A549 (cell line): Measurements from ENCODE around the gene PBX1. TPM values are rescaled to one million over a fixed set of nuclear protein-coding genes. Genes with fewer than 3 reads are reported as not detected.

Experiments used
- ATAC-seq, 2 experiments: fragments of 200-7000 bp in 1 of 2; fragments of >200 bp in 1 of 2; cut with Nextera tagmentation in 1 of 2; cut with Tn5 transposase in 1 of 2; 3 replicates each; pipeline versions ENCODE4 v1.8.0 to v1.9.1; 2018 to 2020; ENCODE audit warnings: mild to moderate bottlenecking in 1 of 2, moderate library complexity in 1 of 2
- CTCF ChIA-PET: fragments of 300-600 bp; sonication (Branson Sonifier 250); formaldehyde crosslinking; extraction: SDS; loops from one replicate; lab custom pipeline; 2021; ENCODE audit warnings: antibody characterized with exemption, inconsistent platforms; lab: Yijun Ruan, JAX
- POLR2A ChIA-PET: fragments of 350-600 bp; formaldehyde crosslinking; extraction: SDS; loops from one replicate; lab custom pipeline; 2021; ENCODE audit warnings: antibody characterized with exemption, inconsistent platforms; lab: Yijun Ruan, JAX
- DNase-seq, 2 experiments: peaks; one replicate each; pipeline versions ENCODE4 v3.0.0 to v3.0.0-alpha.2; 2011 to 2016; ENCODE audit warnings: low read depth in 1 of 2, low spot score in 1 of 2
- FAIRE-seq: peaks from 2 replicates; lab custom pipeline; 2011; peaks lifted over from hg19 to GRCh38; lab: Jason Lieb, UNC
- H3K27ac ChIP-seq, 2 experiments: fragments of >200 bp; sonication (Bioruptor Twin); formaldehyde crosslinking; 3 replicates each; pipeline ENCODE4 v1.5.1; 2016 to 2017
- H3K4me1 ChIP-seq: fragments of >200 bp; sonication (Bioruptor Twin); formaldehyde crosslinking; 3 replicates; pipeline ENCODE4 v1.6.1; 2016
- H3K4me2 ChIP-seq: fragments of >200 bp; sonication (Bioruptor Twin); formaldehyde crosslinking; 3 replicates; pipeline ENCODE4 v1.6.1; 2016
- H3K4me3 ChIP-seq: fragments of >200 bp; sonication (Bioruptor Twin); formaldehyde crosslinking; 3 replicates; pipeline ENCODE4 v1.5.1; 2016
- H3K9me3 ChIP-seq: fragments of >200 bp; sonication (Bioruptor Twin); formaldehyde crosslinking; 3 replicates; pipeline ENCODE4 v1.6.1; 2016
- BHLHE40 ChIP-seq: IDR thresholded peaks from 2 replicates; pipeline ENCODE4 v1.6.1; 2012; ENCODE audit warnings: low read depth, low read length, inconsistent platforms
- CEBPB ChIP-seq, 2 experiments: fragments of >200 bp in 1 of 2; sonication (Bioruptor Twin) in 1 of 2; formaldehyde crosslinking in 1 of 2; IDR thresholded peaks; 2 replicates each; pipeline ENCODE4 v1.6.1; 2012 to 2016
- CHD2 ChIP-seq: fragments of 150-350 bp; IDR thresholded peaks from 2 replicates; pipeline ENCODE4 v1.6.1; 2014; ENCODE audit warnings: low read length; ENCODE audit not compliant: partially characterized antibody
- CHD4 ChIP-seq: fragments of 200-600 bp; sonication (generic); IDR thresholded peaks from 2 replicates; pipeline ENCODE4 v1.6.1; 2016; ENCODE audit warnings: antibody characterized with exemption, mild to moderate bottlenecking, borderline replicate concordance
- EHMT2 ChIP-seq: fragments of 200-600 bp; sonication (generic); IDR thresholded peaks from 2 replicates; pipeline ENCODE4 v1.6.1; 2016; ENCODE audit warnings: antibody characterized with exemption, low read depth, mild to moderate bottlenecking, moderate library complexity
- ESRRA ChIP-seq: fragments of 150-350 bp; IDR thresholded peaks from 2 replicates; pipeline ENCODE4 v1.6.1; 2014; ENCODE audit warnings: mild to moderate bottlenecking, low read length, borderline replicate concordance
- FOSB ChIP-seq: fragments of 250-450 bp; sonication (Bioruptor Pico); IDR thresholded peaks from 2 replicates; pipeline ENCODE4 v1.5.0; 2020; ENCODE audit warnings: mild to moderate bottlenecking, moderate library complexity
- FOXS1 ChIP-seq: fragments of 250-450 bp; sonication (Bioruptor Pico); IDR thresholded peaks from 2 replicates; pipeline ENCODE4 v1.5.0; 2020; ENCODE audit warnings: mild to moderate bottlenecking, moderate library complexity
- HOXA7 ChIP-seq: fragments of 250-450 bp; sonication (Bioruptor Pico); IDR thresholded peaks from 2 replicates; pipeline ENCODE4 v1.5.0; 2020; ENCODE audit warnings: mild to moderate bottlenecking, moderate library complexity
- HOXB13 ChIP-seq: fragments of 250-450 bp; sonication (Bioruptor Pico); IDR thresholded peaks from 2 replicates; pipeline ENCODE4 v1.5.0; 2020; ENCODE audit warnings: low read depth, mild to moderate bottlenecking, moderate library complexity
- JUNB ChIP-seq: fragments of >200 bp; sonication (Bioruptor Twin); formaldehyde crosslinking; IDR thresholded peaks from 2 replicates; pipeline ENCODE4 v1.6.1; 2016
- KDM5A ChIP-seq: fragments of 200-600 bp; sonication (generic); IDR thresholded peaks from 2 replicates; pipeline ENCODE4 v1.6.1; 2016; ENCODE audit warnings: antibody characterized with exemption, mild to moderate bottlenecking
- NR3C1 ChIP-seq: fragments of >200 bp; sonication (Bioruptor Twin); formaldehyde crosslinking; IDR thresholded peaks from 3 replicates; pipeline ENCODE4 v1.6.1; 2017
- PHF8 ChIP-seq: fragments of 200-600 bp; sonication (generic); IDR thresholded peaks from 2 replicates; pipeline ENCODE4 v1.6.1; 2016; ENCODE audit warnings: low read depth, mild to moderate bottlenecking, antibody characterized with exemption, moderate library complexity, borderline replicate concordance
- POLR2A ChIP-seq: IDR thresholded peaks from 2 replicates; pipeline ENCODE4 v1.6.1; 2012; ENCODE audit warnings: mild to moderate bottlenecking, low read length
- RAD21 ChIP-seq, 2 experiments: fragments of >200 bp in 1 of 2; sonication (Bioruptor Twin) in 1 of 2; formaldehyde crosslinking in 1 of 2; IDR thresholded peaks in 1 of 2; conservative IDR thresholded peaks in 1 of 2; 2 replicates in 1 of 2; 3 replicates in 1 of 2; pipeline ENCODE4 v1.6.1; 2012 to 2018; ENCODE audit warnings: inconsistent platforms in 1 of 2
- RFX5 ChIP-seq: fragments of 450-650 bp; IDR thresholded peaks from 2 replicates; pipeline ENCODE4 v1.7.1; 2014; ENCODE audit warnings: antibody characterized with exemption, mild to moderate bottlenecking, moderate library complexity
- RNF2 ChIP-seq: fragments of 200-600 bp; sonication (generic); IDR thresholded peaks from 2 replicates; pipeline ENCODE4 v1.6.1; 2016; ENCODE audit warnings: low read depth, mild to moderate bottlenecking, antibody characterized with exemption, moderate library complexity, borderline replicate concordance
- SMC3 ChIP-seq: fragments of >200 bp; sonication (Bioruptor Twin); formaldehyde crosslinking; IDR thresholded peaks from 3 replicates; pipeline ENCODE4 v1.6.1; 2018; ENCODE audit warnings: inconsistent platforms
- TP53 ChIP-seq: fragments of 250-450 bp; sonication (Bioruptor Pico); IDR thresholded peaks from 2 replicates; pipeline ENCODE4 v1.5.0; 2021; ENCODE audit warnings: mild to moderate bottlenecking, moderate library complexity
- ZSCAN20 ChIP-seq: fragments of 250-450 bp; sonication (Bioruptor Pico); IDR thresholded peaks from 2 replicates; pipeline ENCODE4 v1.8.0; 2022; ENCODE audit warnings: mild to moderate bottlenecking, moderate library complexity
- WGBS: methylation state at CpG from one replicate; pipeline ENCODE4 v1.1.6; 2017; ENCODE audit errors: missing lambda C conversion rate; 5-methylcytosine and 5-hydroxymethylcytosine counted together
- polyA plus RNA-seq, 4 experiments: library from polyadenylated mRNA; depleted of rRNA in 3 of 4; stranded (reverse); fragments of >200 nt; fragmentation: RNase III in 1 of 4; extraction: RNeasy Plus Mini Kit Qiagen cat#74134 plus additional on column Dnase treatment in 1 of 4; gene quantifications; 2 replicates in 3 of 4; 3 replicates in 1 of 4; pipeline ENCODE4 v1.2.3, GENCODE V29; 2011 to 2017
- TF ChIP-seq, protein P1 (sequence below): fragments of >200 bp; sonication (Bioruptor Twin); formaldehyde crosslinking; IDR thresholded peaks from 3 replicates; pipeline ENCODE4 v1.6.1; 2016
- TF ChIP-seq, protein P2 (sequence below): fragments of 150-350 bp; IDR thresholded peaks from 2 replicates; pipeline ENCODE4 v1.6.1; 2014; ENCODE audit warnings: low read depth, mild to moderate bottlenecking, low read length
- TF ChIP-seq, protein P3 (sequence below): fragments of 250-450 bp; sonication (Bioruptor Pico); IDR thresholded peaks from 2 replicates; pipeline ENCODE4 v1.5.0; 2020; ENCODE audit warnings: low read depth, mild to moderate bottlenecking, moderate library complexity
- TF ChIP-seq, protein P4 (sequence below): fragments of 450-650 bp; IDR thresholded peaks from 2 replicates; pipeline ENCODE4 v1.6.1; 2014; ENCODE audit warnings: antibody characterized with exemption

PBX1 gene
- polyA plus RNA-seq, 2 of the 4 experiments (the other 2 are of a cell fraction), result 47.8 to 61.5 TPM

DNA sequence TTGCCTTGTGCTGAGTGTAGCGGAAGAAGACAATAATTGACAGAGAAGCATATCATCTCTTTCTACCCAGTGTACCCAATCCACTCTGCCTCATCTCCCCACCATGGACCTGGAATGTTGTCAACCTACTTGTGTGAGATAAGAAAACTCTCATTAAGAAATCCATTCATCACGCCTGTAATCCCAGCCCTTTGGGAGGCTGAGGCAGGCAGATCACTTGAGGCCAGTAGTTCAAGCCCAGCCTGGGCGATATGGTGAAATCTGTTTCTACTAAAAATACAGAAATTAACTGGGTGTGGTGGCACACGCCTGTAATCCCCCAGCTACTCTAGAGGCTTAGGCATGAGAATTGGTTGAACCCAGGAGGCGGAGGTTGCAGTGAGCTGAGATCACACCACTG, 209.6 kb downstream of the PBX1 start:
- 82% methylated on average over 5 of the region's 5 CpGs for WGBS
- ChIA-PET POLR2A (no interaction called here), CTCF (no interaction called here)
- FAIRE-seq, result no peak
- H3K4me2 ChIP-seq, result no peak overlapping the region
- H3K4me3 ChIP-seq, result no peak overlapping the region
- H3K27ac ChIP-seq, result peak overlapping the region; percentile 90 to 94
- ATAC-seq, result no peak
- peaks cover 97% of the 10 kb centered on the region for H3K4me1 ChIP-seq
- DNase-seq, result no peak
- TF ChIP-seq FOXS1 (CRISPR knock-in tag) (no peak), EHMT2 (no peak), KDM5A (no peak), JUNB (no peak), PHF8 (no peak), RAD21 (conservative IDR thresholded peaks at IDR 0.05 in 1 of 2, IDR thresholded peaks at IDR 0.05 in 1 of 2) (no peak), HOXB13 (CRISPR knock-in tag) (no peak), RFX5 (no peak), CHD2 (no peak), RNF2 (no peak)
- TF ChIP-seq, protein P1, sequence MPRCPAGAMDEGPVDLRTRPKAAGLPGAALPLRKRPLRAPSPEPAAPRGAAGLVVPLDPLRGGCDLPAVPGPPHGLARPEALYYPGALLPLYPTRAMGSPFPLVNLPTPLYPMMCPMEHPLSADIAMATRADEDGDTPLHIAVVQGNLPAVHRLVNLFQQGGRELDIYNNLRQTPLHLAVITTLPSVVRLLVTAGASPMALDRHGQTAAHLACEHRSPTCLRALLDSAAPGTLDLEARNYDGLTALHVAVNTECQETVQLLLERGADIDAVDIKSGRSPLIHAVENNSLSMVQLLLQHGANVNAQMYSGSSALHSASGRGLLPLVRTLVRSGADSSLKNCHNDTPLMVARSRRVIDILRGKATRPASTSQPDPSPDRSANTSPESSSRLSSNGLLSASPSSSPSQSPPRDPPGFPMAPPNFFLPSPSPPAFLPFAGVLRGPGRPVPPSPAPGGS, result no peak
- TF ChIP-seq, protein P2, sequence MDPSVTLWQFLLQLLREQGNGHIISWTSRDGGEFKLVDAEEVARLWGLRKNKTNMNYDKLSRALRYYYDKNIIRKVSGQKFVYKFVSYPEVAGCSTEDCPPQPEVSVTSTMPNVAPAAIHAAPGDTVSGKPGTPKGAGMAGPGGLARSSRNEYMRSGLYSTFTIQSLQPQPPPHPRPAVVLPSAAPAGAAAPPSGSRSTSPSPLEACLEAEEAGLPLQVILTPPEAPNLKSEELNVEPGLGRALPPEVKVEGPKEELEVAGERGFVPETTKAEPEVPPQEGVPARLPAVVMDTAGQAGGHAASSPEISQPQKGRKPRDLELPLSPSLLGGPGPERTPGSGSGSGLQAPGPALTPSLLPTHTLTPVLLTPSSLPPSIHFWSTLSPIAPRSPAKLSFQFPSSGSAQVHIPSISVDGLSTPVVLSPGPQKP, result no peak
- TF ChIP-seq, all 56 proteins: peak for 0
- no peaks in the 10 kb centered on the region for H3K9me3 ChIP-seq

DNA sequence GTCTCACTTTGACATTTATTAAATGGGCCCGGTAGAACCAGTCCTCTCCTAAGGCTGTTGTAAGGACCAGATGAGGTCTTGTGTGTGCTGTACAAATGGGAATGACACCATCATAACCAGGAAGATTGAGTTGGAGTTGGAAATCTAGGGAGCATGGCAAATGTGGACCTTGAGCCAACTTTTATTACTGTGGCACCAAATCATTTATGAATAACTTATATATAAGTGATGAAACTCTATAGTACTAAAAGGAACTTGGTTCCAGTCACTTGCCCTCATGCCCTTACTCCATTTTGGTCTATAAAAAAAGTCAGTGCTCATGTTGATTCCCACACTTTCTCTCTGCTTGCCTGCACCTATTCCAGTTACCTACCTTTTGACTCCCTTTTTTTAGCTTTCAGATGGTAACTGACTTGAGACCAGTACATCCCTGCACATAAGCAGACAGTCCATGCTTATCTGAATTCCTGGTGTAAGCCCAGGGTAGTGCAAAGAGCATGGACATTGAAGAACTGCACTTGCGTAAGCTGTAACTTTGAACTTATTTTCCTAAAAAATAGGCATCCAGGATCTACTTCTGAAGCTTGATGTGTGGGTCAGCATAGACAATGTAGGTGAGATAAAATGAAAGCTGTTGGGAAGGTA, 210.6 kb downstream of the PBX1 start:
- CTCF ChIA-PET, result interaction anchor here (1.5 kb wide), 1 partner anchor 18 kb away, joined by 7 read pairs; no protein-coding TSS in a partner anchor
- no peak overlapping the region for H3K4me2 ChIP-seq
- no peak for DNase-seq
- no peak overlapping the region for H3K4me3 ChIP-seq
- no peaks in the 10 kb centered on the region for H3K9me3 ChIP-seq
- H3K27ac ChIP-seq, result peak overlapping the region; percentile 90 to 94
- TF ChIP-seq RFX5 (no peak), ESRRA (no peak), SMC3 (no peak), NR3C1 (no peak), POLR2A (no peak), FOSB (CRISPR knock-in tag) (no peak), CEBPB (IDR thresholded peaks at IDR 0.05) (no peak), TP53 (CRISPR knock-in tag) (no peak), ZSCAN20 (CRISPR knock-in tag) (no peak), EHMT2 (no peak), HOXA7 (no peak), RAD21 (conservative IDR thresholded peaks at IDR 0.05 in 1 of 2, IDR thresholded peaks at IDR 0.05 in 1 of 2) (no peak), BHLHE40 (no peak), CHD4 (no peak)
- TF ChIP-seq, protein P3, sequence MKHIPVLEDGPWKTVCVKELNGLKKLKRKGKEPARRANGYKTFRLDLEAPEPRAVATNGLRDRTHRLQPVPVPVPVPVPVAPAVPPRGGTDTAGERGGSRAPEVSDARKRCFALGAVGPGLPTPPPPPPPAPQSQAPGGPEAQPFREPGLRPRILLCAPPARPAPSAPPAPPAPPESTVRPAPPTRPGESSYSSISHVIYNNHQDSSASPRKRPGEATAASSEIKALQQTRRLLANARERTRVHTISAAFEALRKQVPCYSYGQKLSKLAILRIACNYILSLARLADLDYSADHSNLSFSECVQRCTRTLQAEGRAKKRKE, result no peak
- TF ChIP-seq, protein P2, result no peak
- TF ChIP-seq, protein P4, sequence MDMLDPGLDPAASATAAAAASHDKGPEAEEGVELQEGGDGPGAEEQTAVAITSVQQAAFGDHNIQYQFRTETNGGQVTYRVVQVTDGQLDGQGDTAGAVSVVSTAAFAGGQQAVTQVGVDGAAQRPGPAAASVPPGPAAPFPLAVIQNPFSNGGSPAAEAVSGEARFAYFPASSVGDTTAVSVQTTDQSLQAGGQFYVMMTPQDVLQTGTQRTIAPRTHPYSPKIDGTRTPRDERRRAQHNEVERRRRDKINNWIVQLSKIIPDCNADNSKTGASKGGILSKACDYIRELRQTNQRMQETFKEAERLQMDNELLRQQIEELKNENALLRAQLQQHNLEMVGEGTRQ, result no peak
- H3K4me1 ChIP-seq, result peaks cover 97% of the 10 kb centered on the region
- POLR2A ChIA-PET, result no interaction called here
- FAIRE-seq, result no peak
- WGBS, result 82% methylated on average over 2 of the region's 2 CpGs
- ATAC-seq, result no peak
